CD4-positive, CD25-positive, alpha-beta regulatory T cell (primary cell): ENCODE measurements around the gene GREM1. TPM values are rescaled to one million over a fixed set of nuclear protein-coding genes. Genes with fewer than 3 reads are reported as not detected.

Source experiments
- ATAC-seq, 2 donors: fragments of 150-1000 bp; cut with Tn5 transposase; one replicate each; pipeline ENCODE4 v1.10.0; 2021; ENCODE audit warnings: low read depth in 2 of 2, moderate number of reproducible peaks in 2 of 2, moderate library complexity in 1 of 2
- DNase-seq, 3 donors: peaks; one replicate each; pipeline versions ENCODE4 v3.0.0 to v3.0.0-alpha.2; 2012 to 2022; ENCODE audit warnings: mixed read lengths in 1 of 3
- H3K27ac ChIP-seq: one replicate; pipeline ENCODE4 v1.7.0; 2013; ENCODE audit warnings: mild to moderate bottlenecking, low read length; ENCODE audit not compliant: insufficient read depth, poor library complexity, severe bottlenecking
- H3K27me3 ChIP-seq: one replicate; pipeline ENCODE4 v1.7.0; 2013; ENCODE audit warnings: low read length; ENCODE audit not compliant: control insufficient read depth, insufficient read depth
- H3K36me3 ChIP-seq: one replicate; pipeline ENCODE4 v1.7.0; 2013; ENCODE audit warnings: mild to moderate bottlenecking, low read length, moderate library complexity; ENCODE audit not compliant: control insufficient read depth, insufficient read depth
- H3K4me1 ChIP-seq: 2 replicates; pipeline ENCODE4 v1.7.0; 2013; ENCODE audit warnings: mild to moderate bottlenecking, low read length; ENCODE audit not compliant: insufficient read depth, control insufficient read depth, poor library complexity, severe bottlenecking
- H3K4me3 ChIP-seq: one replicate; pipeline ENCODE4 v1.7.0; 2013; ENCODE audit warnings: low read depth, mild to moderate bottlenecking, low read length, moderate library complexity
- H3K9me3 ChIP-seq, 2 experiments: 1 replicate in 1 of 2; 2 replicates in 1 of 2; pipeline ENCODE4 v1.7.0; 2013; ENCODE audit warnings: low read length in 2 of 2, mild to moderate bottlenecking in 1 of 2, moderate library complexity in 1 of 2; ENCODE audit not compliant: control insufficient read depth in 2 of 2
- H3K27ac Mint-ChIP-seq, 3 donors: one replicate each; pipeline ENCODE4 v1.8.0; 2020 to 2022; ENCODE audit warnings: mild to moderate bottlenecking in 3 of 3, mixed read lengths in 3 of 3, moderate library complexity in 2 of 3
- H3K27me3 Mint-ChIP-seq: one replicate; pipeline ENCODE4 v1.8.0; 2022; ENCODE audit warnings: mild to moderate bottlenecking, mixed read lengths
- H3K36me3 Mint-ChIP-seq: one replicate; pipeline ENCODE4 v1.8.0; 2020; ENCODE audit warnings: mixed read lengths
- H3K4me1 Mint-ChIP-seq, 4 donors: one replicate each; pipeline ENCODE4 v1.8.0; 2020 to 2022; ENCODE audit warnings: mixed read lengths in 4 of 4, mild to moderate bottlenecking in 1 of 4
- H3K4me3 Mint-ChIP-seq, 4 donors: one replicate each; pipeline ENCODE4 v1.8.0; 2020 to 2022; ENCODE audit warnings: mild to moderate bottlenecking in 4 of 4, mixed read lengths in 4 of 4, moderate library complexity in 3 of 4
- H3K9me3 Mint-ChIP-seq, 7 donors: one replicate each; pipeline ENCODE4 v1.8.0; 2020 to 2022; ENCODE audit warnings: mixed read lengths in 7 of 7, mild to moderate bottlenecking in 3 of 7, moderate library complexity in 2 of 7
- polyA plus RNA-seq, 4 donors: library from polyadenylated mRNA; unstranded; fragments of 300-500 nt; fragmentation: Illumina TruSeq; gene quantifications; one replicate each; pipeline ENCODE4 v1.2.3, GENCODE V29; 2021
- total RNA-seq: library from RNA; stranded (reverse); gene quantifications from one replicate; pipeline ENCODE4 v1.2.3, GENCODE V29; 2022

The GREM1 gene
- total and polyA plus RNA-seq, 5 donors from 2014 or later: not detected

DNA sequence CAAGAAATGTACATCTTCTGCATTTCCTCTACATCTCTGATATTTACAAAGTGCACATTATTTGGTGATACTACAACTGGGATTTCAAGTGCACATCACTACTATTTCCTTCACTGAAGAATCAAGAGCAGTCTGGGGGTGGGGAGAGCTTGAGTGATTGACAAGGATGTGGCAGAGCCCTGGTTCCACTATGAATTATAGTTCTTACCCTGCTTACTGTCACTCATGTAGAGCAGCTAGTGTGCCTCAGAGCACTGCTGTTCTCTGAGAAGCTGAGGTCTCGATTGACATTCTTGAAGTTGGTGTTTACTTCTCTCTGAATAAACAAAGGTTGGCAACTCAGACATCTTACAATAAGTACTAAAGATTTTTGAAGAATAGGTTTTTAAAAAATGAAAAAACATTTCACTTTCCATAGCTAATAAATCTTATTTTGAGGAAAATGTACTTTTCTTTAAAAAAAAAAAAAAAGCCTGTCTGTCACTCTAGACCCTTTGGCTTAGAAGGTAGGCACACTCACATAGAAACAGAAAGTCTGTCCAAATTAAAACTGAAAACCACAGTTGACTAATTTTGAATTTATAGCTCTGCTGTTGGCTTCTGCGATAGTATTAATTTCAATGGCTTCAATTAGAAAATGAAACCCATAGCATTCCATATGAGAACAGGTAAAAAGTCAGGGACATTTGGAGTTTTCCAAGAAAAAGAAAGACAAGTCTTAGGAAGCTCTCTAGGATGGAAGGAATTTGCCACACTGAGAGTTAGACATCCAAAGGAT lies 5.6 kb downstream of the GREM1 start:
- Histone ChIP-seq H3K4me3 (no peak overlapping the region), H3K27me3 (peaks cover 9% of the 10 kb centered on the region), H3K4me1 (peaks cover 3% of the 10 kb centered on the region), H3K36me3 (no peaks in the 10 kb centered on the region), H3K27ac (no peak overlapping the region), H3K9me3 (no peaks in the 10 kb centered on the region)
- peaks cover 0 to 8% (median 0%) of the 10 kb centered on the region in 7 donors for H3K9me3 Mint-ChIP-seq
- H3K27me3 Mint-ChIP-seq: peaks cover 42% of the 10 kb centered on the region
- DNase-seq (peak in 1 of 3 donors; percentile 31), ATAC-seq (no peak)
- peak overlapping the region in 1 of 3 donors; percentile 6 for H3K27ac Mint-ChIP-seq
- no peaks in the 10 kb centered on the region for H3K36me3 Mint-ChIP-seq
- peaks cover 0 to 9% (median 4%) of the 10 kb centered on the region in 4 donors for H3K4me1 Mint-ChIP-seq
- no peak overlapping the region for H3K4me3 Mint-ChIP-seq

- Histone ChIP-seq H3K36me3 (no peaks in the 10 kb centered on the region), H3K27me3 (peaks cover 6% of the 10 kb centered on the region), H3K4me1 (no peaks in the 10 kb centered on the region), H3K9me3 (no peaks in the 10 kb centered on the region), H3K4me3 (no peak overlapping the region), H3K27ac (no peak overlapping the region)
- DNase-seq (no peak), ATAC-seq (no peak)
- Mint-ChIP-seq H3K27ac (no peak overlapping the region), H3K4me1 (no peaks in the 10 kb centered on the region), H3K36me3 (no peaks in the 10 kb centered on the region), H3K9me3 (peaks cover 0 to 8% (median 0%) of the 10 kb centered on the region in 7 donors), H3K27me3 (peaks cover 26% of the 10 kb centered on the region), H3K4me3 (no peak overlapping the region)
Observed at GRCh38 chr15:32729700-32730395, 12.0 kb downstream of the GREM1 start.

- Mint-ChIP-seq H3K9me3 (peaks cover 0 to 5% (median 0%) of the 10 kb centered on the region in 7 donors), H3K4me3 (no peak overlapping the region), H3K27me3 (peaks cover 26% of the 10 kb centered on the region), H3K27ac (no peak overlapping the region), H3K4me1 (no peaks in the 10 kb centered on the region), H3K36me3 (no peaks in the 10 kb centered on the region)
- H3K9me3 ChIP-seq: no peaks in the 10 kb centered on the region
- ATAC-seq (no peak), DNase-seq (no peak)
- no peak overlapping the region for H3K27ac ChIP-seq
- H3K36me3 ChIP-seq: no peaks in the 10 kb centered on the region
- peaks cover 6% of the 10 kb centered on the region for H3K27me3 ChIP-seq
- H3K4me3 ChIP-seq: no peak overlapping the region
- no peaks in the 10 kb centered on the region for H3K4me1 ChIP-seq
Observed at GRCh38 chr15:32730677-32731654, 13.2 kb downstream of the GREM1 start.

- ATAC-seq: no peak
- Mint-ChIP-seq H3K4me1 (no peaks in the 10 kb centered on the region), H3K4me3 (no peak overlapping the region), H3K27me3 (peaks cover 29% of the 10 kb centered on the region), H3K36me3 (no peaks in the 10 kb centered on the region), H3K27ac (no peak overlapping the region), H3K9me3 (peaks cover 0 to 5% (median 0%) of the 10 kb centered on the region in 7 donors)
- no peak overlapping the region for H3K4me3 ChIP-seq
- H3K36me3 ChIP-seq: no peaks in the 10 kb centered on the region
- H3K4me1 ChIP-seq: no peaks in the 10 kb centered on the region
- no peak for DNase-seq
- no peak overlapping the region for H3K27ac ChIP-seq
- H3K9me3 ChIP-seq: no peaks in the 10 kb centered on the region
- peaks cover 6% of the 10 kb centered on the region for H3K27me3 ChIP-seq
Observed at GRCh38 chr15:32732574-32733157, 14.9 kb downstream of the GREM1 start.

- H3K4me3 ChIP-seq: no peak overlapping the region
- Mint-ChIP-seq H3K27me3 (peaks cover 29% of the 10 kb centered on the region), H3K4me1 (no peaks in the 10 kb centered on the region), H3K4me3 (no peak overlapping the region), H3K27ac (no peak overlapping the region), H3K36me3 (no peaks in the 10 kb centered on the region), H3K9me3 (peaks cover 0 to 3% (median 0%) of the 10 kb centered on the region in 7 donors)
- H3K27me3 ChIP-seq: peaks cover 6% of the 10 kb centered on the region
- no peak for ATAC-seq
- no peak overlapping the region for H3K27ac ChIP-seq
- no peaks in the 10 kb centered on the region for H3K9me3 ChIP-seq
- no peaks in the 10 kb centered on the region for H3K36me3 ChIP-seq
- H3K4me1 ChIP-seq: no peaks in the 10 kb centered on the region
- DNase-seq: no peak
Observed at GRCh38 chr15:32733281-32733680, 15.5 kb downstream of the GREM1 start.

- H3K27me3 ChIP-seq: peaks cover 6% of the 10 kb centered on the region
- peaks cover 29% of the 10 kb centered on the region for H3K27me3 Mint-ChIP-seq
- no peaks in the 10 kb centered on the region for H3K36me3 ChIP-seq
- peaks cover 0 to 10% (median 0%) of the 10 kb centered on the region in 7 donors for H3K9me3 Mint-ChIP-seq
- H3K4me1 ChIP-seq: no peaks in the 10 kb centered on the region
- no peaks in the 10 kb centered on the region for H3K4me1 Mint-ChIP-seq
- ATAC-seq (no peak), DNase-seq (no peak)
- no peak overlapping the region for H3K27ac ChIP-seq
- H3K27ac Mint-ChIP-seq: no peak overlapping the region
- H3K36me3 Mint-ChIP-seq: no peaks in the 10 kb centered on the region
- H3K4me3 Mint-ChIP-seq: no peak overlapping the region
- no peak overlapping the region for H3K4me3 ChIP-seq
- peaks cover 0 to 1% of the 10 kb centered on the region in 2 experiments for H3K9me3 ChIP-seq
Observed at GRCh38 chr15:32735989-32736700, 18.3 kb downstream of the GREM1 start.

DNA sequence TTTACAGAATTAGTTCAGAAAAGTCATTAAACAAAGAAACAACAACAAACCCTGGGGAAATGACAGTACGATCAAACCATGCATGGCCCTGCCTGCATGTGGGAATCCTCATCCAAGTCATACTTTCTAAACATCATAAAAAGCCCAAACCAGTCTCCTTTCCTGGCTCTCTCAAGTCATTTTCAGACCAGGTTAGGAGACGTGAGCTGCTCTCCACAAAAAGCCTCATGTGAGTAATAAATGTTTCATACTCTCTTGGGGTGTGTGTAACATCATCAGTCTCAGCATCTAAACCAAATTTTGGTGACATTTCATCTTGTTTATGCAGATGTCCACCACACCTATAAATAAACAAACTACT lies 18.9 kb downstream of the GREM1 start:
- DNase-seq (no peak), ATAC-seq (no peak)
- H3K27ac ChIP-seq: no peak overlapping the region
- H3K36me3 ChIP-seq: no peaks in the 10 kb centered on the region
- no peaks in the 10 kb centered on the region for H3K4me1 ChIP-seq
- H3K9me3 ChIP-seq: peaks cover 0 to 1% of the 10 kb centered on the region in 2 experiments
- Mint-ChIP-seq H3K27ac (no peak overlapping the region), H3K36me3 (no peaks in the 10 kb centered on the region), H3K9me3 (peaks cover 0 to 10% (median 0%) of the 10 kb centered on the region in 7 donors), H3K27me3 (peaks cover 29% of the 10 kb centered on the region), H3K4me3 (no peak overlapping the region), H3K4me1 (no peaks in the 10 kb centered on the region)
- no peak overlapping the region for H3K4me3 ChIP-seq
- peaks cover 6% of the 10 kb centered on the region for H3K27me3 ChIP-seq
